Effector memory CD8-positive, alpha-beta T cell (primary cell): Measurements from ENCODE around the gene CHRNB4.

ENCODE experiments used
- ATAC-seq: fragments of 150-1000 bp; cut with Tn5 transposase; replicated peaks from 2 replicates; pipeline ENCODE4 v1.10.0; 2021; ENCODE audit warnings: mild to moderate bottlenecking, moderate library complexity
- DNase-seq, 3 experiments: peaks; one replicate each; pipeline ENCODE4 v3.0.0; 2021
- H3K27ac Mint-ChIP-seq, 2 donors: one replicate each; pipeline ENCODE4 v1.8.0; 2022; ENCODE audit warnings: mild to moderate bottlenecking in 2 of 2, mixed read lengths in 2 of 2, moderate library complexity in 2 of 2
- H3K27me3 Mint-ChIP-seq, 2 donors: one replicate each; pipeline ENCODE4 v1.8.0; 2022; ENCODE audit warnings: mixed read lengths in 2 of 2
- H3K36me3 Mint-ChIP-seq: one replicate; pipeline ENCODE4 v1.8.0; 2022; ENCODE audit warnings: mild to moderate bottlenecking, moderate library complexity, mixed read lengths; ENCODE audit not compliant: insufficient read depth
- H3K4me1 Mint-ChIP-seq, 2 donors: one replicate each; pipeline ENCODE4 v1.8.0; 2022; ENCODE audit warnings: low read depth in 2 of 2, mixed read lengths in 2 of 2
- H3K4me3 Mint-ChIP-seq, 2 donors: one replicate each; pipeline ENCODE4 v1.8.0; 2022; ENCODE audit warnings: mild to moderate bottlenecking in 2 of 2, mixed read lengths in 2 of 2, moderate library complexity in 2 of 2
- H3K9me3 Mint-ChIP-seq, 2 donors: one replicate each; pipeline ENCODE4 v1.8.0; 2022; ENCODE audit warnings: mixed read lengths in 2 of 2

The CHRNB4 gene

DNA sequence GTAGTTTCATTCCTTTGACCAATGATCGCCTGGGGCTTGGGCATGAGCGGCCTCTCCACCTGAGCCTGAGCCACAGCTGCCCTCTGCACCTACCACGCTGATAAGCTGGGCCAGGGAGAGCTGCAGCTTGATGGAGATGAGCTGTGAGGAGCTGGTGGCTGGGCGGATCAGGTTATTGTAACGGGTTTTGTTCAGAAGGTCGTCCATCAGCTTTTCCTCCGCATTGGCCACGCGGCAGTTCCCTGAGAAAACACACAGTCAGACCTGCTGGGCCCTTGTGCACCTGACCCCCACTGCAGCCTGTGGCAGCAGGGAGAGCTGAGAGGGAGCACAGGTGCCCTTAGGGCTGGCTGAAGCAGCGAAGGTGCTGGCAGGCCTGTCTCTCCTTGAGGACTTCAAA, 5.7 kb downstream of the CHRNB4 start:
- Mint-ChIP-seq H3K36me3 (no peaks in the 10 kb centered on the region), H3K4me3 (no peak overlapping the region), H3K27me3 (peaks cover 10 to 47% of the 10 kb centered on the region in 2 donors), H3K27ac (no peak overlapping the region), H3K4me1 (no peaks in the 10 kb centered on the region), H3K9me3 (peaks cover 0 to 3% of the 10 kb centered on the region in 2 donors)
- ATAC-seq: no peak
- DNase-seq: no peak

DNA sequence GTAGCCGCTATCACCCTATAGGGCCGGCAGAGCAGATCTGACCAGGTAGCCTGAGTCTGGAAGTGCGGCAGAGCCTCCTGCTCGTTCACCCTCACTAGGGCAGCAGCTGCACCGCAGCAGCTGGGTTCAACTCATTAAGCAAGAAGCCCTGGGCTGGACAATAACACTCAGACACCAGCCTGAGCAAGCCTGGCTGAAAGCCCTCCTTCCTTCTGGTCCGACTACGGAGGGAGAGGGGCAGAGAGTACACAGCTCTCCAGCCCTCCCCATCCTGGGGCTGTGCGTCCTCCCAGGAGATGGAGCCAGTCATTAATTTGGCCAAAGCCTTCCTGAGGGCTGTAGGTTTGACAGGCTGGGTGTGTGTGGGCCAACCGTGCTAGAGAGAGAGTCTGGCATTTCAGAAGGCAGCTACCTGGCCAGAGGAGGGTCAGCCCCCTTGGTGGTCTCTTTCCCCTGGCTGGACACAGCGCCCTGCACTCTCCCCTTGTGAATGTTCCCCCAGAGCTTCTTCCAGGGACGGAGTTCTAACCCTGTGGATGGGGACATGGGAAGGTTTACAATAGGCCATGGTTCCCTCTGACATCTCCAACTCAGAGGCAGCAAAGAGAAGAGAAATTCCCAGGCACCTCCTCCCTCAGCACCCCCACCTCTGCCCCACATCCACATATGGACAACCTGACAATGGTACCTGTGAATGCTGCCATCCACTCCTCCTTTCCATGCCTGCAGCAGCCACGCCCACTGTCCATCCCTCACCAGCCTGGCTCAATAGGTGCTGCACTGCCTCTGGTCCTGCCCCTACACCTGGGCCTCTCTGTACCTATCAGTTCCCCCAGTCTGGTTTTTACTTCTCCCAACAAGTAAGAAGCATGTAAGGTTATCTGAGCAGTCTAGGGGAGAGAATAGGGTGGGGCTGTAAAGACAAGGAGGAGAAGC, 6.5 kb downstream of the CHRNB4 start:
- ATAC-seq (no peak), DNase-seq (no peak)
- H3K27me3 Mint-ChIP-seq: peaks cover 12 to 52% of the 10 kb centered on the region in 2 donors
- H3K4me1 Mint-ChIP-seq: no peaks in the 10 kb centered on the region
- peaks cover 0 to 3% of the 10 kb centered on the region in 2 donors for H3K9me3 Mint-ChIP-seq
- no peaks in the 10 kb centered on the region for H3K36me3 Mint-ChIP-seq
- H3K4me3 Mint-ChIP-seq: no peak overlapping the region
- no peak overlapping the region for H3K27ac Mint-ChIP-seq

- peaks cover 17 to 56% of the 10 kb centered on the region in 2 donors for H3K27me3 Mint-ChIP-seq
- no peak overlapping the region for H3K27ac Mint-ChIP-seq
- ATAC-seq (no peak), DNase-seq (no peak)
- H3K4me3 Mint-ChIP-seq: no peak overlapping the region
- H3K9me3 Mint-ChIP-seq: peaks cover 0 to 3% of the 10 kb centered on the region in 2 donors
- no peaks in the 10 kb centered on the region for H3K4me1 Mint-ChIP-seq
- no peaks in the 10 kb centered on the region for H3K36me3 Mint-ChIP-seq
Measured at GRCh38 chr15:78633348-78633747, 7.7 kb downstream of the CHRNB4 start.

- H3K9me3 Mint-ChIP-seq: peaks cover 0 to 3% of the 10 kb centered on the region in 2 donors
- peaks cover 36 to 60% of the 10 kb centered on the region in 2 donors for H3K27me3 Mint-ChIP-seq
- no peaks in the 10 kb centered on the region for H3K36me3 Mint-ChIP-seq
- no peaks in the 10 kb centered on the region for H3K4me1 Mint-ChIP-seq
- DNase-seq (no peak), ATAC-seq (no peak)
- H3K4me3 Mint-ChIP-seq: no peak overlapping the region
- no peak overlapping the region for H3K27ac Mint-ChIP-seq
Measured at GRCh38 chr15:78630886-78631633, 9.9 kb downstream of the CHRNB4 start.

DNA sequence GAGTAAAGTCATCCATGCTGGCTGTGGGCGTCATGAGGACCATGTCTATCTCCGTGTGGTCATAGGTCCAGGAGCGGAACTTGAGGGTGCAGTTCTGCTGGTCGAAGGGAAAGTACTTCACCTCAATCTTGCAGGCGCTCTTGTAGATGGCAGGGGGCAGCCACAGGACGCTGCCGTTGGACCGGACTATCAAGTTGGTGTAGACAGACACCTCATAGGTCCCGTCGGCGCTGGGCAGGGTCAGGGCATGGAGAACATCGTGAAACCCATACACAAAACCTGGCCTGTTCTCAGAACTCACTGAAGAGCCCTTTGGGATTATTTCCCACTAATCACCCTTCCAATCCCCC, 11.3 kb downstream of the CHRNB4 start:
- no peaks in the 10 kb centered on the region for H3K36me3 Mint-ChIP-seq
- ATAC-seq (no peak), DNase-seq (no peak)
- peaks cover 0 to 2% of the 10 kb centered on the region in 2 donors for H3K4me1 Mint-ChIP-seq
- H3K27ac Mint-ChIP-seq: no peak overlapping the region
- H3K4me3 Mint-ChIP-seq: no peak overlapping the region
- peaks cover 36 to 68% of the 10 kb centered on the region in 2 donors for H3K27me3 Mint-ChIP-seq
- H3K9me3 Mint-ChIP-seq: peaks cover 0 to 3% of the 10 kb centered on the region in 2 donors

DNA sequence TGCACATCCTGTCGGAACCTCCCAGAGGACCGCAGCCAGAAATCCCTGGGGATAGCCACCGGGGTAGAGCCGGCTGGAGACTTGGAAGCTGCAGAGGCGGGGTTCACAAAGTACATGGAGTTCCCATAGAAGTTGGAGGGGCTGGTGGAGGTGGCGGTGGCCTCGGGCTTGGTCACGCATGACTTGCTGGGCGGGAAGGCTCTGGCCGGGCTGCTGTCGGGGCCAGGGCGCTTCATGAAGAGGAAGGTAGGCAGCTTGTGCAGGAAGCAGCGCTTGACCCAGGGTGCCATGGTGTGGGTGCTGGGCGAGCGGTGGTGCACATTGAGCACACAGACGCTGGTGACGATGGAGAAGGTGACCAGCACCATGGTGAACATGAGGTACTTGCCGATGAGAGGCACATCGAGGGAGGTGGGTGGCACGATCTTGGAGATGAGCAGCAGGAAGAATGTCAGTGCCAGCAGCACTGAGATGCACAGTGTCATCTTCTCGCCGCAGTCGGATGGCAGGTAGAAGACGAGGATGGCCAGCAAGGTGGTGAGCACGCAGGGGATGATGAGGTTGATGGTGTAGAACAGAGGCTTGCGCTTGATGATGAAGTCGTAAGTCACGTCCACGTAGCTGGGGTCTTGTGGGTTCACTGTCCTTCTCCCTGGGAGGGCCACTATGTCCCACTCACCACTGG, 11.8 kb downstream of the CHRNB4 start:
- Mint-ChIP-seq H3K4me1 (peaks cover 0 to 2% of the 10 kb centered on the region in 2 donors), H3K27ac (no peak overlapping the region), H3K27me3 (peaks cover 40 to 72% of the 10 kb centered on the region in 2 donors), H3K36me3 (no peaks in the 10 kb centered on the region), H3K9me3 (peaks cover 0 to 3% of the 10 kb centered on the region in 2 donors), H3K4me3 (no peak overlapping the region)
- ATAC-seq (no peak), DNase-seq (no peak)

DNA sequence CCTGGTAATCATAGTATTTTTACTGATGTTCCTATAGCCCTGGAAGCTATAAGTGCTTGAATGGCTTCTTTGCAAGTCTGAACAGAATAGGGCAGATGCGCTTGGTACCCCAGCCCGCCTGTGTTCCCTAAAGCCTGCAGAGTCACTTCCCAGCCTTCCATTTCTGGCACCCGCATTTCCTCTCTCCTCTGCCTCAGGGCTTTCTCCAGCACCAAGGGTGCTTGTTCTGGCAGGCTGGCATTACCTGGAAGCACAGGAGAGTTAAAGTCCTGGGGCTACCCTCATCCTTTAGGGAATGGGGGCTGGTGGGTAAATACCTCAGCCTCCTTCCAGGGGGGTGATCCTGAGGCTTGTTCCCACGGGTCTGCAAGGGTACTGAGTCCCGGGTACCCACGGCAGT, 12.8 kb downstream of the CHRNB4 start:
- no peak overlapping the region for H3K27ac Mint-ChIP-seq
- no peak for ATAC-seq

GRCh38 chr15:78627348-78627747, 13.7 kb downstream of the CHRNB4 start:
- Mint-ChIP-seq H3K27ac (no peak overlapping the region), H3K9me3 (no peaks in the 10 kb centered on the region), H3K27me3 (peaks cover 57 to 75% of the 10 kb centered on the region in 2 donors), H3K4me3 (no peak overlapping the region), H3K36me3 (no peaks in the 10 kb centered on the region), H3K4me1 (peaks cover 0 to 2% of the 10 kb centered on the region in 2 donors)
- DNase-seq: no peak
- no peak for ATAC-seq

More for the DNA sequence above, 12.8 kb downstream of the CHRNB4 start:
- H3K9me3 Mint-ChIP-seq: no peaks in the 10 kb centered on the region
- H3K4me3 Mint-ChIP-seq: no peak overlapping the region
- DNase-seq: no peak
- peaks cover 50 to 74% of the 10 kb centered on the region in 2 donors for H3K27me3 Mint-ChIP-seq
- H3K36me3 Mint-ChIP-seq: no peaks in the 10 kb centered on the region
- peaks cover 0 to 2% of the 10 kb centered on the region in 2 donors for H3K4me1 Mint-ChIP-seq

DNA sequence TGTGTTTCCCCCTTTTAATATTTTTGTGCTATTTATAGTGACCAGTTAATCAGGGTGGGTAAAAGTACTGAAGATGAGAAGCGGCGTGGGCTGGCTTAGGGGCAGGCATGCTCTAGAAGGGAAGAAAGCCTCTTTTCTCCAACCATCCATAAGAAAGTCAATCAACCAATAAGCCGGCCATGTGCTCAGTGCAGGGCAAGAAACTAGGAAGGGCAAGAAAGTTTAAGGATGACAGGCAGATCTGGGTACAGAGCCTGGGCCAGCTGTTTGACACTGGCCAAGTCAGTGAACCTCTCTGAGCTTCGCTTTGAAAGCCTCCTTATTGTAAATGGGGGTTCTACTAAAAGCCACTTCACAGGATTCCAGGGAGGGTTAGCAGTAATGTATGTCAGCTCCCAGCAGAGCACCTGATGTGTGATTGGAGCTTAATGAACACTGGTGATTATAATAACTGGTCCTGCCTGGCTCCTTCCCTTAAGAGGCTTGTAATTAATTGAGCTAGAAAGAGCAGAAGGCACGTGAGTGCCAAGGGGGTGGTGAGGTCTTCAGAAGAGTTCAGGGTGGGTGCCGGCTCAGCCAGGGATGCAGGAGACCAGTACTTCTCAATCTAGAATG, 14.5 kb downstream of the CHRNB4 start:
- DNase-seq (no peak), ATAC-seq (no peak)
- no peak overlapping the region for H3K4me3 Mint-ChIP-seq
- no peaks in the 10 kb centered on the region for H3K9me3 Mint-ChIP-seq
- peaks cover 0 to 5% of the 10 kb centered on the region in 2 donors for H3K4me1 Mint-ChIP-seq
- no peaks in the 10 kb centered on the region for H3K36me3 Mint-ChIP-seq
- H3K27me3 Mint-ChIP-seq: peaks cover 66 to 84% of the 10 kb centered on the region in 2 donors
- no peak overlapping the region for H3K27ac Mint-ChIP-seq

GRCh38 chr15:78625606-78626280, 15.3 kb downstream of the CHRNB4 start:
- Mint-ChIP-seq H3K27ac (no peak overlapping the region), H3K27me3 (peaks cover 70 to 90% of the 10 kb centered on the region in 2 donors), H3K4me3 (no peak overlapping the region), H3K4me1 (peaks cover 0 to 5% of the 10 kb centered on the region in 2 donors), H3K9me3 (no peaks in the 10 kb centered on the region), H3K36me3 (no peaks in the 10 kb centered on the region)
- DNase-seq: no peak
- ATAC-seq: no peak

GRCh38 chr15:78624651-78625590, 16.1 kb downstream of the CHRNB4 start:
- H3K4me3 Mint-ChIP-seq: no peak overlapping the region
- ATAC-seq (no peak), DNase-seq (no peak)
- H3K36me3 Mint-ChIP-seq: no peaks in the 10 kb centered on the region
- H3K27ac Mint-ChIP-seq: no peak overlapping the region
- H3K9me3 Mint-ChIP-seq: no peaks in the 10 kb centered on the region
- H3K27me3 Mint-ChIP-seq: peaks cover 69 to 92% of the 10 kb centered on the region in 2 donors
- peaks cover 0 to 5% of the 10 kb centered on the region in 2 donors for H3K4me1 Mint-ChIP-seq
